GM12878 (cell line): ENCODE results near the gene C2orf80.
"Not testable (repeated sequence)": the region's sequence is repeated elsewhere in the genome, so short reads cannot be mapped to it uniquely, and the experiment has no call there.

Source experiments
- BHLHE40 ChIP-seq, 2 experiments: fragments of 450-650 bp in 1 of 2; IDR thresholded peaks; 2 replicates each; pipeline ENCODE4 v1.6.1; 2011 to 2017; ENCODE audit warnings: low read depth in 2 of 2, borderline replicate concordance in 1 of 2, improper control_type of control experiment in 1 of 2, low read length in 1 of 2, mild to moderate bottlenecking in 1 of 2
- CTCF ChIP-seq, 3 experiments: IDR thresholded peaks in 2 of 3; conservative IDR thresholded peaks in 1 of 3; 2 replicates each; pipeline ENCODE4 v1.5.1; 2011; ENCODE audit warnings: low read depth in 3 of 3, low read length in 3 of 3, mild to moderate bottlenecking in 3 of 3, control low read depth in 2 of 3, moderate library complexity in 2 of 3, inconsistent platforms in 1 of 3, mixed read lengths in 1 of 3; ENCODE audit not compliant: control insufficient read depth in 2 of 3, insufficient read depth in 1 of 3; ENCODE audit errors: extremely low read depth in 1 of 3
- EZH2 ChIP-seq: IDR thresholded peaks from 2 replicates; pipeline ENCODE4 v1.6.1; 2012; ENCODE audit warnings: low read depth, mild to moderate bottlenecking, control low read depth, inconsistent platforms, low read length, borderline replicate concordance; ENCODE audit not compliant: control insufficient read depth
- JUND ChIP-seq: IDR thresholded peaks from 2 replicates; pipeline ENCODE4 v1.6.1; 2012; ENCODE audit warnings: low read depth, mild to moderate bottlenecking, low read length, improper control_type of control experiment, moderate library complexity
- MEF2B ChIP-seq: fragments of 450-650 bp; IDR thresholded peaks from 2 replicates; pipeline ENCODE4 v1.6.1; 2018; ENCODE audit warnings: mild to moderate bottlenecking, moderate library complexity; ENCODE audit not compliant: partially characterized antibody, poor library complexity, severe bottlenecking
- SRF ChIP-seq, 2 experiments: IDR thresholded peaks; 2 replicates each; pipeline ENCODE4 v1.6.1; 2011; ENCODE audit warnings: low read depth in 2 of 2, low read length in 2 of 2, mild to moderate bottlenecking in 1 of 2, moderate library complexity in 1 of 2

GRCh38 chr2:208138334-208138733 is 51.5 kb downstream of the C2orf80 start:
- not testable (repeated sequence) for TF ChIP-seq JUND; CTCF (IDR thresholded peaks at IDR 0.05 in 2 of 3, conservative IDR thresholded peaks at IDR 0.05 in 1 of 3; ENCODE audit: control insufficient read depth in 2 of 3, extremely low read depth in 1 of 3, insufficient read depth in 1 of 3, low read depth in 3 of 3, low read length in 3 of 3); EZH2; BHLHE40 (IDR thresholded peaks at IDR 0.05; ENCODE audit: borderline replicate concordance in 1 of 2, low read depth in 2 of 2, low read length in 1 of 2); MEF2B; SRF (IDR thresholded peaks at IDR 0.05; ENCODE audit: low read depth in 2 of 2, low read length in 2 of 2)
